Upper lobe of left lung (tissue), 4 donors: ENCODE measurements around the gene IQSEC1.

Experiments
- CTCF ChIP-seq, 6 experiments: fragments of 450-650 bp in 4 of 6; fragments of 200-600 bp in 2 of 6; sonication (generic) in 2 of 6; IDR thresholded peaks; one replicate each; pipeline ENCODE4 v1.5.1; 2016 to 2019; ENCODE audit warnings: antibody characterized with exemption in 6 of 6
- EP300 ChIP-seq, 4 donors: sonication (generic); formaldehyde crosslinking; IDR thresholded peaks; one replicate each; pipeline ENCODE4 v1.5.1; 2017; ENCODE audit warnings: antibody characterized with exemption in 4 of 4, control low read depth in 2 of 4
- POLR2A ChIP-seq, 4 donors: fragments of 450-650 bp; IDR thresholded peaks; one replicate each; pipeline ENCODE4 v1.5.1; 2016 to 2017; ENCODE audit warnings: antibody characterized with exemption in 4 of 4, mild to moderate bottlenecking in 2 of 4

GRCh38 chr3:12859840-12860239 lies 213.4 kb downstream of the IQSEC1 start:
- TF ChIP-seq POLR2A (IDR thresholded peaks at IDR 0.05), result no peak
- no peak for TF ChIP-seq CTCF (IDR thresholded peaks at IDR 0.05)
- no peak for TF ChIP-seq EP300 (IDR thresholded peaks at IDR 0.05)
